Measurements from ENCODE around the gene BCAS3.

GRCh38 chr17:61007980-61008379, 330.3 kb downstream of the BCAS3 start:
- no peak for TF ChIP-seq POLR2A (IDR thresholded peaks at IDR 0.05)
- TF ChIP-seq CTCF (IDR thresholded peaks at IDR 0.05): no peak

Data from transverse colon (tissue), 3 donors.